Activated CD8-positive, alpha-beta T cell treated with anti-CD3 and anti-CD28 coated beads for 36 hours (primary cell): ENCODE data around the gene KDM3B. TPM values are rescaled to one million over a fixed set of nuclear protein-coding genes. Genes with fewer than 3 reads are reported as not detected.
"Not testable (repeated sequence)": the region's sequence is repeated elsewhere in the genome, so short reads cannot be mapped to it uniquely, and the experiment has no call there.

Experiments
- ATAC-seq: fragments of 200-7000 bp; cut with Tn5 transposase; one replicate; pipeline ENCODE4 v1.10.0; 2021; ENCODE audit warnings: mild to moderate bottlenecking, moderate library complexity
- CTCF ChIA-PET: fragments of 350-600 bp; sonication (Branson Sonifier 250); formaldehyde crosslinking; loops from one replicate; lab custom pipeline; 2021; ENCODE audit warnings: antibody characterized with exemption; lab: Charles Lee
- POLR2A ChIA-PET: fragments of 350-600 bp; sonication (Branson Sonifier 250); formaldehyde crosslinking; loops from one replicate; lab custom pipeline; 2021; ENCODE audit warnings: antibody characterized with exemption; lab: Charles Lee
- DNase-seq: peaks from one replicate; pipeline ENCODE4 v3.0.0-alpha.2; 2020
- H3K27ac Mint-ChIP-seq: one replicate; pipeline ENCODE4 v1.8.0; 2021; ENCODE audit warnings: mild to moderate bottlenecking, mixed read lengths
- H3K27me3 Mint-ChIP-seq: one replicate; pipeline ENCODE4 v1.8.0; 2021; ENCODE audit warnings: mixed read lengths
- H3K36me3 Mint-ChIP-seq: one replicate; pipeline ENCODE4 v1.8.0; 2021; ENCODE audit warnings: low read depth, mixed read lengths
- H3K4me1 Mint-ChIP-seq: one replicate; pipeline ENCODE4 v1.8.0; 2021; ENCODE audit warnings: low read depth, mixed read lengths
- H3K4me3 Mint-ChIP-seq: one replicate; pipeline ENCODE4 v1.8.0; 2021; ENCODE audit warnings: mild to moderate bottlenecking, moderate library complexity, mixed read lengths
- H3K9me3 Mint-ChIP-seq: one replicate; pipeline ENCODE4 v1.8.0; 2021; ENCODE audit warnings: mixed read lengths
- intact Hi-C: fragments of 100-400 bp; cut with micrococcal nuclease; formaldehyde crosslinking; loops from one replicate; pipeline ENCODE4 v1.10.0; 2022
- total RNA-seq, 2 experiments: library from RNA; stranded (reverse); gene quantifications; one replicate each; pipeline ENCODE4 v1.2.3, GENCODE V29; 2021
- TF ChIP-seq, protein P1 (sequence below): fragments of 200-600 bp; IDR thresholded peaks from one replicate; pipeline ENCODE4 v1.8.0; 2022; ENCODE audit warnings: antibody characterized with exemption, mild to moderate bottlenecking

Gene KDM3B
- total RNA-seq, 2 experiments from 2014 or later: 41.6 to 41.9 TPM

DNA sequence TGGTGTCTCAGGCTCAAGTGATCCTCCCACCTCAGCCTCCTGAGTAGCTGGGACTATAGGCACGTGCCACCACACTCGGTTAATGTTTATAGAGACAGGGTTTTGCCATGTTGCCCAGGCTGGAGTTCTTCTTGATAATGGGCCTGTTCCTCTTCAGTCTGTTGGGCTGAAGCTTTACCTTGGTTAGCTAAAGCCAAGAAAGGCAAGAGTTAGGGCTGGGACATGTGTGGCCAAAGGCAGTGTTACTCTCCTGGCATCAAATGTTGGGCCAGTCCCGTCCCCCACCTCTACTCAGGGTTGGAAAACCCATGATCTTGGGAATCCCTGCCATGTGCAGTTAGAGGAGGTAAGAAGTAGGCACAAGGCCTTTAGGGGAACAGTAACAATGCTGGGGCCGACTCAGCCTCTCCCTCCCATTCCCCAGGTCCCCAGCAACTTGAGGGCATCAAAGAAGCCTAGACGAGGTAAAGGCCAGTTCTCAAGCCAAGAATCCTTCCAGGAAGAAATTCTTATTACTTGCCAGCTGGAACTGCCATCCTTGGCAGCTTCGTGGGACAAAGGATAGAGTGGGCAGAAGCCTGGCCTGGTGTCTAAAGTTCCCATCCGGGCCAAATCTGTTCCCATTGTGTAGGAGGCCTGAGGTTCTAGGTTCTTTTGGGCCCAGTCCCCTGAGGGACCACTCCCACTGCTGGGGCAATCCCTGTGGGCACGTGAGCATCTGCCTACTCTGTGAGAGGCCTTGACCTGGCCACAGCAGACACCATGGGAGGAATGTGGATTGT lies 117.2 kb downstream of the KDM3B start:
- no peaks in the 10 kb centered on the region for H3K9me3 Mint-ChIP-seq
- DNase-seq (no peak), ATAC-seq (no peak)
- intact Hi-C loops: loop anchor here (5.0 kb wide), 1 partner anchor 33 kb away; no protein-coding TSS in a partner anchor
- ChIA-PET POLR2A (interaction anchor here (0.6 to 1.3 kb wide), 4 partner anchors 10 to 39 kb away, joined by 3 to 6 read pairs (median 3); no protein-coding TSS in a partner anchor), CTCF (no interaction called here)
- no peak overlapping the region for H3K27ac Mint-ChIP-seq
- H3K27me3 Mint-ChIP-seq: no peaks in the 10 kb centered on the region
- H3K36me3 Mint-ChIP-seq: peaks cover 28% of the 10 kb centered on the region
- TF ChIP-seq, protein P1, sequence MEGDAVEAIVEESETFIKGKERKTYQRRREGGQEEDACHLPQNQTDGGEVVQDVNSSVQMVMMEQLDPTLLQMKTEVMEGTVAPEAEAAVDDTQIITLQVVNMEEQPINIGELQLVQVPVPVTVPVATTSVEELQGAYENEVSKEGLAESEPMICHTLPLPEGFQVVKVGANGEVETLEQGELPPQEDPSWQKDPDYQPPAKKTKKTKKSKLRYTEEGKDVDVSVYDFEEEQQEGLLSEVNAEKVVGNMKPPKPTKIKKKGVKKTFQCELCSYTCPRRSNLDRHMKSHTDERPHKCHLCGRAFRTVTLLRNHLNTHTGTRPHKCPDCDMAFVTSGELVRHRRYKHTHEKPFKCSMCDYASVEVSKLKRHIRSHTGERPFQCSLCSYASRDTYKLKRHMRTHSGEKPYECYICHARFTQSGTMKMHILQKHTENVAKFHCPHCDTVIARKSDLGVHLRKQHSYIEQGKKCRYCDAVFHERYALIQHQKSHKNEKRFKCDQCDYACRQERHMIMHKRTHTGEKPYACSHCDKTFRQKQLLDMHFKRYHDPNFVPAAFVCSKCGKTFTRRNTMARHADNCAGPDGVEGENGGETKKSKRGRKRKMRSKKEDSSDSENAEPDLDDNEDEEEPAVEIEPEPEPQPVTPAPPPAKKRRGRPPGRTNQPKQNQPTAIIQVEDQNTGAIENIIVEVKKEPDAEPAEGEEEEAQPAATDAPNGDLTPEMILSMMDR: no peak
- peak overlapping the region; percentile 36 for H3K4me3 Mint-ChIP-seq
- peaks cover 23% of the 10 kb centered on the region for H3K4me1 Mint-ChIP-seq

DNA sequence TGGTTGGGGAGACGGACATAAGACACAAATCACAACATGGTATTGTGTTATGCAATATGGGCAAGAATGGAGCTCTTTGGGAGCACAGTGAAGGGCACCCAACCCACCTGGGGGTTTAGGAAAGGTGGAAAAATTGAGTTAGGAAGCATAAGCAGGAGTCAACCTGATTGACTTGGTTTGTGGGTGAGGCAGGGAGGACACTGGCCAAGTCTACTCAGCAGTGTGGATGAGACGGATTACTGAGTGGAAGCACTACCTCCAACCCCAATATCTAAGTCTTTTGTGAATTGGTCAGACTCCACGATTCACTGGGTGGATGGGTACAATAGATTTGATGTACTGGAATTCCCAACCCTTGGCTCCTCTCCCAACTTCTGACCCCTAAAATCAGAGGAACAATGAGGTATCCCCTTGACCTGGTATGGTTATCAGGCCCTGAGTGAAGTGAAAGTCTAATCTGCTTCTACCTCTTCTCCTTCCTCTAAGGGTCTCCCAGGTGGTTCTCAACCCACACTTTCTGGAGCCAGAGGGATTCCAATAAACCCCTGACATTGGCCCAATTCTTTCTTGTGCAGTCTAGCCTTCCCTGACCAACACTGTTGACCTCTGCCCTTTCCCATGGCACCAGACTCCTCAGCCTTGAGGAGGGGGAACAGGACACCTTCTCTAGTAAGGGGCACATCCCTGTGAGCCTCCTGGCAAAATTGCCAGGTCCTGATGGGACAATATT lies 118.0 kb downstream of the KDM3B start:
- Mint-ChIP-seq H3K4me1 (peaks cover 23% of the 10 kb centered on the region), H3K4me3 (no peak overlapping the region), H3K9me3 (no peaks in the 10 kb centered on the region), H3K36me3 (peaks cover 26% of the 10 kb centered on the region), H3K27me3 (no peaks in the 10 kb centered on the region), H3K27ac (no peak overlapping the region)
- ChIA-PET CTCF (interaction anchor here (1.6 kb wide), 1 partner anchor 21 kb away, joined by 6 read pairs; no protein-coding TSS in a partner anchor), POLR2A (interaction anchor here (0.6 to 0.7 kb wide), 2 partner anchors 15 to 44 kb away, joined by 3 to 4 read pairs; no protein-coding TSS in a partner anchor)
- TF ChIP-seq, protein P1: no peak
- ATAC-seq (no peak), DNase-seq (no peak)
- intact Hi-C loops: no loop called here

DNA sequence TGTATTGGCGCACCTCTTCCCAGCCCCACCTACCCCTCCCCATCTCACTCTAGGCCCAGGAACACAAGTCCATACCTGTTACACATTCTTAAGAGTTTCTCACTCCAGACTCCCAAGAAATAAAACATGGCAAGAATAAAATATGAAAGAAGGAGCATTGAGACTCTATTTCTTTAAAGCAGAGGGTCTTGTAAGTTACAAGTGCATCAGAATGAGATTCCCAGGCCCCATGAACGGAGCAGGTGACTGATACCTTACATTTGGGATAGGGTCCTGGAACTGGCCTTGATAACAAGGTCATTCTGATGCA lies 118.5 kb downstream of the KDM3B start:
- Mint-ChIP-seq H3K9me3 (no peaks in the 10 kb centered on the region), H3K36me3 (peaks cover 25% of the 10 kb centered on the region), H3K4me3 (no peak overlapping the region), H3K4me1 (peaks cover 23% of the 10 kb centered on the region), H3K27ac (no peak overlapping the region), H3K27me3 (no peaks in the 10 kb centered on the region)
- no peak for ATAC-seq
- ChIA-PET CTCF (interaction anchor here (1.6 kb wide), 1 partner anchor 21 kb away, joined by 6 read pairs; no protein-coding TSS in a partner anchor), POLR2A (interaction anchor here (0.6 to 0.9 kb wide), 2 partner anchors 22 to 44 kb away, joined by 4 read pairs; no protein-coding TSS in a partner anchor)
- intact Hi-C loops: no loop called here
- DNase-seq: no peak
- TF ChIP-seq, protein P1: no peak

DNA sequence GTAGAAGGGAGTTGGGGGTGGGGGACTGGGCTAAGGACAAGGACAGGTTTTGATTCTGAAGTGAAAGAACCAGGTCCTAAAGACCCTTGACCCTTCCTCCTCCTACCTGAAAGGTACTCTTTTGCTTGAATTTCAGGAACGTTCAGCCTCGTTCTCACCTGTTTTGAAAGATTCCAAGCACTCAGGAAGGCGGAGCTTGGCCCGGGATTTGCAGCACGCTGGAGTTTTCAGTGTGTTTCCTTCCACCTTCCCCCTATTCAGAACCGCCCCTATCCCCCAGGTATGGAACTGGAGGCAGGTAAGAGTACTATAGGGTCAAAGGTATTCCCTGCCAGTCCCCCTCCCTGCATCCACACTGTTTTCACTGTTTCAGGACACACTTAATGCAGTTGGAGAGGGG lies 119.9 kb downstream of the KDM3B start:
- DNase-seq: no peak
- Mint-ChIP-seq H3K4me1 (peaks cover 13% of the 10 kb centered on the region), H3K9me3 (no peaks in the 10 kb centered on the region), H3K27ac (no peak overlapping the region), H3K4me3 (no peak overlapping the region), H3K27me3 (no peaks in the 10 kb centered on the region), H3K36me3 (peaks cover 13% of the 10 kb centered on the region)
- TF ChIP-seq, protein P1: no peak
- ChIA-PET POLR2A (no interaction called here), CTCF (interaction anchor here (1.2 to 1.6 kb wide), 2 partner anchors 22 to 121 kb away, joined by 4 to 6 read pairs; no protein-coding TSS in a partner anchor)
- ATAC-seq: no peak
- intact Hi-C loops: no loop called here

DNA sequence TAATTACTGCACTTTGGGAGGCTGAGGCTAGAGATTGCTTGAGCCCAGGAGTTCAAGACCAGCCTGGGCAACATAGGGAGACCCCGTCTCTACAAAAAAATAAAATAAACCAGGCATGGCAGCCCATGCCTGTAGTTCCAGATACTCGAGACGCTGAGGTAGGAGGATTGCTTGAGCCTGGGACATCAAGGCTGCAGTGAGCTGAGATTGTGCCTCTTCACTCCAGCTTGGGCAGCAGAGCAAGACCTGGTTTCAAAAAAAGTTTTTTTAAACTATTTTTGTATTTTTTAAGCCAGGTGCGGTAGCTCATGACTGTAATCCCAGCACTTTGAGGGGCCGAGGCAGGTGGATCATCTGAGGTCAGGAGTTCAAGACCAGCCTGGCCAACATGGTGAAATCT lies 120.7 kb downstream of the KDM3B start:
- H3K4me3 Mint-ChIP-seq, DNase-seq, H3K27ac Mint-ChIP-seq, H3K36me3 Mint-ChIP-seq, ATAC-seq, H3K4me1 Mint-ChIP-seq, intact Hi-C loops, H3K9me3 Mint-ChIP-seq, H3K27me3 Mint-ChIP-seq: not testable (repeated sequence)
- POLR2A ChIA-PET: interaction anchor here (0.6 kb wide), 1 partner anchor 184 kb away, joined by 4 read pairs; no protein-coding TSS in a partner anchor
- CTCF ChIA-PET: interaction anchor here (1.2 to 1.6 kb wide), 3 partner anchors 20 to 121 kb away, joined by 4 to 5 read pairs (median 4); no protein-coding TSS in a partner anchor
